ENCODE results near the gene ATP6V1F.

The ATP6V1F gene

GRCh38 chr7:128884561-128885369, 22.1 kb downstream of the ATP6V1F start:
- DNase-seq = no peak

DNA sequence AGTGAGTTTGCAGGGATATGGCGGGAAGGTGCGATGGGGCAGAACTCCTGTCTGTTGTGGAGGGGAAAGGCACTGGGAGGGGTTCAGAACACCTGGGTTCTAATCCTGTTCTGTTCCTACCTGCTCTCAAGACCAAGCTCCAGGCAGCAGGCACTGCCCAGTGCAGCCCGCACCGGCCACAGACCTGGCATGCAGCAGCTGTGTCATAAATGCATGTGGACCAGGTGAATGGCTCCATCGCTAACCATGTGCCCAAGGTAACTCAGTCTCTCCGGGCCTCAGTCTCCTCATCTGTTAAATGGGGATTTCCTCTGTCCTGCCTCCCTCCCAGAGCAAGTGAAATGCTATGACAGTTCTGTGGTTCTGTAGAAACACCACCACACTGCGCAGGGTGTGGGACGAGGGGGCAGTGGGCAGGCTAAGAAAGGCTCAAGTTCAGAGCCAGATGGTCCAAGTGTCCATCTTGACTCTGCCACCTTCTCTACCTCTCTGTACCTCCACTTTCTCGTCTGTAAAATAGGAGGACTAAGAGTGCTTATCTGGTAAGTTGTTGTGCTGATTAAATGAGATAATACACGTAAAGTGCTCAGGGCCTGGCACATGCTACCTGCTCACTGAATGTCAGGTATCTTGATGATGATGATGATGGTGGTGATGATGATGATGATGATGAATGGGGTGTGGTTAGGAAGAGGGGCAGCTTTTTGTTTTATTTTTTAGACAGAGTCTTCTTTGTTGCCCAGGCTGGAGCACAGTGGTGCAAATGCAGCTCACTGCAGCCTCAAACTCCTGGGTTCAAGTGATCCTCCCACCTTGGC, 22.9 kb downstream of the ATP6V1F start:
- no peak for DNase-seq

DNA sequence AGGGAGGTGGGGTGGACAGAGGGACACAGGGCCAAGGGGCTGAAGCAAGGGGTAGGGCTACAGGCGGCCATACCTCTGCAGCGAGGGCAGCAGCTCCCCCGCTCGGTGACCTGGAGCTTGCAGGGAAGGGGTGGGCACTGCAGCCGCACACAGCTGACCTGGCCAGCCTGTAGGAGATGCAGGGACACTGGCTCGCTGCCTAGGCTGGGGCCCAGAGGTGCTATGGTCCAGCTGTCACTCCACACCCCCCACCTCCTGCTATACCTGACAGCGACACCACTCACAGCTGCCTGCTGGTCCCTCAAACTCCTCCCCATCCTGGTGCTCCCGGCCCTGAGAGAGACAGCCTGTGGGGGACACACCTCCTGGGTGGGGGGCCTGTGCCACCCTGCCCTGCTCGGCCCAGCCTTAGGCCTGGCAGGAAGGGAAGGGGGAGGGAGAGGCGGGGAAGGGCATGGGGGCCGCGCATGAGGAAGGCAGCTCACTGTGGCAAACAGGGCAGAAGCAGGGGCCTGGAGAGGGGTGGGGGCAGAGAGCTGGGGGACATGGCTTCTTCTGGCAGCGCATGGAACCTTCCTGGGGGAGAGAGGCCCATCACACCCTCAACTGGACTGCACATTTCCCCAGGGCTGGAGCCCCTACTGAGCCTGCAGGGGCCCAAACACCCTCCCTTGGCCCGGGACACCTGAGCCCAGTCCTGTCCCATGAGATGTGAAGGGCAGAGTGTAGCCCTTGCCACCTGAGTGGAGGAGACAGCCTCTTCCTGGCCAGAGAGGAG, 23.9 kb downstream of the ATP6V1F start:
- DNase-seq = no peak

GRCh38 chr7:128887169-128888038, 24.7 kb downstream of the ATP6V1F start:
- no peak for DNase-seq

- no peak for DNase-seq
Observed at GRCh38 chr7:128888039-128888755, 25.5 kb downstream of the ATP6V1F start.

GRCh38 chr7:128888756-128889095, 26.1 kb downstream of the ATP6V1F start:
- no peak for DNase-seq

GRCh38 chr7:128889121-128889520, 26.5 kb downstream of the ATP6V1F start:
- DNase-seq = no peak

- no peak for DNase-seq
Observed at GRCh38 chr7:128890306-128891109, 27.9 kb downstream of the ATP6V1F start.

DNA sequence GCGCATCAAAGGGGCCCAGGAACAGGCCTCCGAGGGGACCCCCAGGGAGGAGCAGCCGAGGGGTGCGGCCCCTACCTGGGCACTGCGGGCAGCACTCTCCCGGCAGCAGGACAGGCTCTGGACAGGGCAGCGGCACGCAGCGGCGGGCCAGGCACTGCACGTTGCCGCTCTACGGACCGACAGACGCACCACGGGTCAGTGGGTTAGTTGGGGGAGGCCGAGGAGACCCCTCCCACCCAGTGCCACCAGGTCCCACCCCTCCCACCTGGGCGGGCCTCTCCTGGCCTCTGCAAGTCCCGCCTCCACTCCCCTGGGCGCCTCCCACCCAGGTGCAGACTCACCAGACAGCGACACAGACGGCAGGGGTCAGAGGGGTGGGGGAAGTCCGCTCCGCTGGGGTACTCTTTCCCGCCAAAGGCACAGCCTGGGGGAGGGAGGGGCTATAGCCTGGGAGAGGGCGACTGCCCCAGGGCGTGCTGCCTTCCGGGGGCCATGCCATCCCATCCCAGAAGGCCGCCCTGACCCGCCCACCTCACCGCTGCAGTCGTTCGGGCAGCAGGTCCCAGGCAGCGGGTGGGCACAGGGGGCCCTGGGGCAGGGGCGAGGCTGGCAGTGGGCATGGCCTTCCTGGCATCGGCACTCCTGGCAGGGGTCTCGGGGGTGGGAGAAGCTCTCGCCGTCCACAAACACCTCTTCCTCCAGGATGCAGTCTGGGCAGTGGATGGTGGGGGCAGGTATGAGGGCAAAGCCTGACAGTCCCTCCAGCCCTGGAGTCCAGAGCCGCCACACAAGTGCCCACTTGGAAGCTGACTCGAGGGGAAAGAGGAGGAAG, 28.7 kb downstream of the ATP6V1F start:
- no peak for DNase-seq

- no peak for DNase-seq
Observed at GRCh38 chr7:128891942-128892269, 29.2 kb downstream of the ATP6V1F start.

DNA sequence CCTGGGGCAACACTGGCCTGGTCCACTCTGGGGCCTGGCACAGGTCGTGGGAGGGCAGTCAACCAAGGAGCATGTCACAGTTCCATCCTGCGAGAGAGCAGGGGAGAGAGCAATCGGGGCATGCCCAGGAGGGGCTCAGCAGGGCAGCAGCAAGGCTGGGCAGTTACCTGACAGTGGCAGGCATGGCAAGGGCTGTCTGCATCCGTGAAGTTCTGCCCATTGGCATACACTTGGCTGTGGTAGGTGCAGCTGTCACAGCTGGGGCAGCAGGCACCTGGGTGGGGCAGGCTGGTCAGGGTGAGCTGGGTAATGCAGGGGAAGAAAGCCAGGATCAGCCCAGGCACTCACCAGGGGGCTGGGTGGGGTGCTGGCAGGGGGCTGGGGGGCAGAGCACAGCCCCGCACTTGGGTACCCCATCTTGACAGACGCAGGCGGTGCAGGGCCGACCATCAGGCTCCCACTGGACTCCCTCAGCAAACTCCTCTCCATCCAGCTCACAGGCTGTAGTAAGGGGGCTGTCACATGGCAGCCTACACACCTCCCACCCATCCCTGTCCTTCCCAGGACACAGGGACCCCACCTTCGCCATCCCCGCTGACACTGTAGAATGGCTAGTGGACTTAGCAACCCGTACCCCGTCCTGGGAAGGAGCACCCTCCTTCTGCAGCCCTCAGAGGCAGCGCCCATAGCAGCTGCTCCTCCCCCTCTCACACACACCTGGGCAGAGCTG, 30.0 kb downstream of the ATP6V1F start:
- no peak for DNase-seq

GRCh38 chr7:128893251-128894100, 30.8 kb downstream of the ATP6V1F start:
- no peak for DNase-seq

DNA sequence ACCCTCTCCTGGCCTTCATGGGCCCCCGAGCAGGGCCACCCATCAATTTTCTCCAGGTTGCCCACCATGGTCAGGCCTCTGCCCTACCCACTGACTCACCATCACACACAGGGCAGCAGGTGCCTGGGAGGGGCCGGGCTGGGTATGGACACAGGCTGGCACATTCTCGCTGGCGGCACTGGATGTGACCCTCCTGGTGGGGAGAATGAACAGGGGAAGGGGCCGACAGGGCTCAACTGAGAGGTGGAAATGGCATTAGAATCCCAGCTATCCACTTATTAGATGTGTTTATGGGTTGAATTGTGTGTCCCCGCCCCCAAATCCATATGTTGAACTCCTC, 31.4 kb downstream of the ATP6V1F start:
- DNase-seq = no peak

- no peak for DNase-seq
Observed at GRCh38 chr7:128895320-128895719, 32.7 kb downstream of the ATP6V1F start.

DNA sequence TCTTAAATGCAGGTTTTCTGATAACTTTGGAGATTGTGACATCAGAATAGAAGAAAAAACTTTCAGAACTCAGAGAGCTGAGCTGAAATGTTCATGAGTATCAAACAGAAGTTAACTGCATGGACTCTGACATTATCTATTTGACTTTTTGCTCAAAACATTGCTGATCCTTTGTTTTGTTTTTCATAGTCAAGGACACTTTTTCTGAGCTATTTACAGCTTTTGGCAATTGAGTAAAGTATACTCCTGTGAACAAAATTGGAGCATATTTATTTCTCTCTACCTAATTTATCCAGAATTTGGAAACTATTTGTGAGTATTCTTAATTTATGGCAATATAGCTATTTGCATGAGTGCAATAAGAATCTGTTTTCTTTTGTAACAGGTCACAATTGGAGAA, 36.7 kb downstream of the ATP6V1F start:
- DNase-seq = no peak

- no peak for DNase-seq
Observed at GRCh38 chr7:128900237-128900636, 37.6 kb downstream of the ATP6V1F start.

DNA sequence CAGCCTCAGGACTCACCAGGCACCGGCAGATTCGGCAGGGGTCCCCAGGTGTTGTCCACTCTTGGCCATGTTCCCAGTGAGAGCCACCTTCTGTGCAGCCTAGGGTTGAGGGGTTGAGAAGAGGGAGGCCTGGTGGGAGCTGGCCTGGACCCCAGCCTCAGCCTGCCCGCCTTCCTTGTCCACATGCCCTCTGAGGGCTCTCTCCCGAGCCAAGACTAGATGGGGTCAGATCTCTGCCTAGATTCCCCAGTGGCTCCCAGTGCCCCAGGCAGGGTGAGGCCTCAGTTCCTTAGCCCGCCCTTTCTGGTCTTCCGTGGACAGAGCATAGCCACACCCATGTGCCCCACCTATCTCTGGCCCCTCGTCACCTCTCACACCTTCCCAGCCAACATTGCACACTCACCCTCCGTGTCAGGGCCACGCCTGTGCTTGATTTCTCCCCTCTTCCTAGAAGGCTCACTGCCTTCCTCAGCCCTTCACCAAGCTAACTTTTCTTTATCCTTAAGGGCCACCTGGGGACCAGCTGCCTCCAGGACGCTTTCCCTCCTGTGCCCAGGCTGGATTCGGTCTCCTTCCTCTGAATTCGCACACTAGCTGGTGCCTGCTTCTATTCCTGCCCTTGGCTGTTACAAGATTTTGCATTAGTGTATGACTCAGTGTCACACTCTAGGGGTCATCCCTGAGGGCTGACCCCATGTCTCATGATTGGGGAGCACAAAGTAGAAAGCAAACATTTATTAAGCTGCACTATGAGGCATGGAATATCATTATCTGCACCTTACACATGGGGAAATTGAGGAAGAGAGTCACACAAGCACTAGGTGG, 40.3 kb downstream of the ATP6V1F start:
- no peak for DNase-seq

Data from activated CD4-positive, alpha-beta T cell treated with anti-CD3 and anti-CD28 coated beads, Interleukin-2, amount 50 U/mL, for 1 hour (primary cell).